HUES48 (cell line): ENCODE measurements around the gene NUDT1.
A peak's percentile ranks its signal among the peaks of the same experiment; 100 is the strongest.

Experiments used
- H3K27ac ChIP-seq: one replicate; pipeline ENCODE4 v1.7.0; 2013; ENCODE audit warnings: low read depth, low read length, inconsistent platforms
- H3K27me3 ChIP-seq: 2 replicates; pipeline ENCODE4 v1.6.1; 2013; ENCODE audit warnings: mild to moderate bottlenecking, low read length; ENCODE audit not compliant: control insufficient read depth, insufficient read depth
- H3K36me3 ChIP-seq: 2 replicates; pipeline ENCODE4 v1.6.1; 2013; ENCODE audit warnings: low read length; ENCODE audit not compliant: control insufficient read depth, insufficient read depth
- H3K4me1 ChIP-seq: 2 replicates; pipeline ENCODE4 v1.6.1; 2013; ENCODE audit warnings: mild to moderate bottlenecking, low read length; ENCODE audit not compliant: control insufficient read depth, insufficient read depth
- H3K4me3 ChIP-seq: 2 replicates; pipeline ENCODE4 v1.5.1; 2013; ENCODE audit warnings: mild to moderate bottlenecking, low read depth, low read length
- H3K9ac ChIP-seq: 2 replicates; pipeline ENCODE4 v1.6.1; 2013; ENCODE audit warnings: mild to moderate bottlenecking, low read depth, low read length, moderate library complexity
- H3K9me3 ChIP-seq: 2 replicates; pipeline ENCODE4 v1.6.1; 2013; ENCODE audit warnings: low read length; ENCODE audit not compliant: control insufficient read depth, insufficient read depth

The NUDT1 gene

DNA sequence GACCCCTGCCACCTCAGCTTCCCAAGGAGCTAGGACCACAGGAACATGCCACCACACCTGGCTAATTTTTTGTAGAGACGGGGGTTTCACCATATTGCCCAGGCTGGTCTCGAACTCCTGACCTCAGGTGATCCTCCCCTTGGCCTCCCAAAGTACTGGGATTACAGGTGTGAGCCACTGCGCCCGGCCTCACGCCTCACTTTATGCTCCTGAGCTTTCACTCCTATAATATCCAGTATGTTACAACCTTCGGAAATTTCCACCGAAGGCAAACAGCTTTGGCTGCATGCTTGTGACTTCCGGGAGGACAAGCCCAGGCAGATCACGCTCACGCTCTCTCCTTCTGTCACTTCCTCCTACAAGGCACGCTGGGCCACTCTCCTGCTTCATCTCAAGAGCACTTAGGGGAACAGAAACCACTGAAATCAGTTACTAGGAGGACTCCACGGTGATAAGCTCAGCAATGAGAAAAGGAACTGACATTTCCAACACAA is 4.9 kb upstream of the NUDT1 start:
- Histone ChIP-seq H3K4me3 (no peak overlapping the region), H3K36me3 (peaks cover 55% of the 10 kb centered on the region), H3K27me3 (no peaks in the 10 kb centered on the region), H3K27ac (no peak overlapping the region), H3K9ac (no peak overlapping the region), H3K4me1 (peaks cover 4% of the 10 kb centered on the region; the same call in 1 of the 2 replicates), H3K9me3 (no peaks in the 10 kb centered on the region)

DNA sequence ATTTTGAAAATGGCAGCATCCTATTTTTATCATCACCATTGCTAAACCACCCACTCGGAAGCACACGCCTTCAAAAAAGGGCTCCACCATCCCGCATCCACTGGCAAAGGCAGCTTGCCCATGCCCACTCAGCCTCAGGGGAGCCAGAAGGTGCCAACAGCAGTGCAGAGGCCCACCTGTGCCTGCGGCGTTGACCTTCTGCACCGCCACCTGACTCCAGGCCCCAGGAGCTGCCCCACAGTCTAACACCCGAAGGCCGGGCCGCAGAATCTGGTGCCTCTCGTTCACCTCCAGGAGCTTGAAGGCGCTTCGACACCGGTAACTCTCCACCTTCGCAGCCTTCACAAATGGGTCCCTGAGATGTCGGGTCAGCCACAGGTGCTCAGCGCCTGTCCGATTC is 2.8 kb upstream of the NUDT1 start:
- no peaks in the 10 kb centered on the region for H3K9me3 ChIP-seq
- H3K9ac ChIP-seq = no peak overlapping the region

DNA sequence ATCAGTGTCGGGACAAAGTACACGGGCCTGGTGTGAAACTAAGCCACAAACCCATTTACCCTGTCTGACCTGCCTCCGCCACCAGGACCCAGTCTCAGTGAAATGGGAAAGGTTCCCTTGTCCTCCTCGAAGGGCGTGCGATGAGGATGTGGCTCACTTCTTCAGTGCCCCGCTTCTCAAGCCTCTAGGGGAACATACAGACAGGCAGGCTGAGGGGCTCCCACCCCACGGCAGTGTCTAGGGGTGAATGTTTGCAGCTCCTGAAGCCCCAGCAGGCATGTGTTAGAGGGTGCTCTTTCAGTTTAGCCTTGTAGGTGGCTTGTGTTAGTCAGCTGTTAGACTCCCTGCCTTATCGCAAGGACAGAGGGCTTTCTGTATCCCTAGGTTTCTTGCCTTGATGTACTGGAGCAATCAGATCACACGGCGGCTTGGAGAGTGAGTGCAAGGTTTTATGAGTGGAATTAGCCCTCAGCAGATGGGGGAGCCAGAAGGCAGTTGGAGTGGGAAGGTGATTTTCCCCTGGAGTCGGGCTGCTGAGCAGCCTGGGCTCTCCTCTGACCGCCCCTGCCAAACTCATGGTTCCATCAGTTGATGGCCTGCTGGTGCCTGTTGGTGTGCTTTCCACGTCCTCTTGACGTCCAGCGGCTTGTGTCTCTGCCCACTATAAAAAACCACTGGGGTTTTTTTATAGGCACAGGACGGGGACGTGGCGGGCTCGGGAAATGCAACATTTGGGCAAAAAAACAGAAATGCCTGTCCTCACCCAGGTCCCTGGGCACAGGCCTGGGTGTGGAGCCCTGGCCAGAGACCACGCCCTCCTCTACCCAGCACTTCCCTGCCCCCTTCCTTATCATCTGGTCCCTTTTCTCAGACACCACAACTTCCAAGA is 759 bp downstream of the NUDT1 start:
- peak overlapping the region; percentile 86 for H3K4me3 ChIP-seq
- peaks cover 7% of the 10 kb centered on the region for H3K4me1 ChIP-seq
- H3K36me3 ChIP-seq = peaks cover 27% of the 10 kb centered on the region
- H3K9me3 ChIP-seq = no peaks in the 10 kb centered on the region
- peak overlapping the region; percentile 74 for H3K27ac ChIP-seq
- peak overlapping the region; percentile 79 for H3K9ac ChIP-seq
- no peaks in the 10 kb centered on the region for H3K27me3 ChIP-seq

More for the DNA sequence above, 2.8 kb upstream of the NUDT1 start:
- peaks cover 52% of the 10 kb centered on the region for H3K36me3 ChIP-seq
- H3K27me3 ChIP-seq = no peaks in the 10 kb centered on the region
- no peak overlapping the region for H3K27ac ChIP-seq
- peaks cover 4% of the 10 kb centered on the region for H3K4me1 ChIP-seq
- H3K4me3 ChIP-seq = no peak overlapping the region

DNA sequence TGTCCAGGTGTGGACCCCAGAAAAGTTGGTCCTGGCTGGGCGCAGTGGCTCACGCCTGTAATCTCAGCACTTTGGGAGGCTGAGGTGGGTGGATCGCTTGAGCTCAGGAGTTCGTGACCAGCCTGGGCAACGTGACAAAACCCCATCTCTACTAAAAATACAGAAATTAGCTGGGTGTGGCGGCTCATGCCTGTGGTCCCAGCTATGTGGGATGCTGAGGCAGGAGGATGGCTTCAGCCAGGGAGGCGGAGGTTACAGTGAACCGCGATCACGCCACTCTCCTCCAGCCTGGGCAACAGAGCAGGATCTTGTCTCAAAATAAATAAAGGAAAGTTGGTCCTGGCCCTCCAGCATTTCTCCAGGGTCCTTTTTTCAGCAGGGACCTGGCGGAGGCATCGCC is 1.4 kb downstream of the NUDT1 start:
- peaks cover 7% of the 10 kb centered on the region for H3K4me1 ChIP-seq
- no peaks in the 10 kb centered on the region for H3K9me3 ChIP-seq
- peaks cover 20% of the 10 kb centered on the region for H3K36me3 ChIP-seq
- peak overlapping the region; percentile 86; the same call in 1 of the 2 replicates for H3K4me3 ChIP-seq
- no peak overlapping the region for H3K9ac ChIP-seq
- H3K27ac ChIP-seq = no peak overlapping the region
- no peaks in the 10 kb centered on the region for H3K27me3 ChIP-seq

DNA sequence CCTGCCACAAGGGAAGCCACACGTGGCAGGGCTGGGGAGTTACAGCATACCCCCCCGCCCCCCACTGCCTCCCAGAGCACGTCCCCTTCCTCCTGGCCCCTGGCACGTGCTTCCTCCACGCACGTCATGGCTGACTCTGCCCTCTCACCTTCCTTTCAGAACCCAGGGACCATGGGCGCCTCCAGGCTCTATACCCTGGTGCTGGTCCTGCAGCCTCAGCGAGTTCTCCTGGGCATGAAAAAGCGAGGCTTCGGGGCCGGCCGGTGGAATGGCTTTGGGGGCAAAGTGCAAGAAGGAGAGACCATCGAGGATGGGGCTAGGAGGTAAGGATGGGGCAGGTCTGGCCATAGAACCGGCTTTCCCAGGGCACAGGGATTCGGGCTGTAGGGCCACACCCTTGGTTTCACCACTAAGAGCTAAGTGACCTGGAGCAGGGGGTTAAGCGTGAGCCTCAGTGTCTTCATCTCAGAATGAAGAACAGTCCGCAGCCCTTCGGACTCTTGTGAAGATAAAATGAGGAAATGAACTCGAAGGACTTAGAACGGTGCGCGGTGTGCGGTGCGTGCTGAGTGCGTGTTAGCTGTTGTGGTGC is 2.5 kb downstream of the NUDT1 start:
- Histone ChIP-seq H3K4me3 (no peak overlapping the region), H3K9me3 (no peaks in the 10 kb centered on the region), H3K9ac (no peak overlapping the region), H3K27ac (no peak overlapping the region), H3K4me1 (peaks cover 7% of the 10 kb centered on the region), H3K36me3 (peaks cover 12% of the 10 kb centered on the region), H3K27me3 (no peaks in the 10 kb centered on the region)

DNA sequence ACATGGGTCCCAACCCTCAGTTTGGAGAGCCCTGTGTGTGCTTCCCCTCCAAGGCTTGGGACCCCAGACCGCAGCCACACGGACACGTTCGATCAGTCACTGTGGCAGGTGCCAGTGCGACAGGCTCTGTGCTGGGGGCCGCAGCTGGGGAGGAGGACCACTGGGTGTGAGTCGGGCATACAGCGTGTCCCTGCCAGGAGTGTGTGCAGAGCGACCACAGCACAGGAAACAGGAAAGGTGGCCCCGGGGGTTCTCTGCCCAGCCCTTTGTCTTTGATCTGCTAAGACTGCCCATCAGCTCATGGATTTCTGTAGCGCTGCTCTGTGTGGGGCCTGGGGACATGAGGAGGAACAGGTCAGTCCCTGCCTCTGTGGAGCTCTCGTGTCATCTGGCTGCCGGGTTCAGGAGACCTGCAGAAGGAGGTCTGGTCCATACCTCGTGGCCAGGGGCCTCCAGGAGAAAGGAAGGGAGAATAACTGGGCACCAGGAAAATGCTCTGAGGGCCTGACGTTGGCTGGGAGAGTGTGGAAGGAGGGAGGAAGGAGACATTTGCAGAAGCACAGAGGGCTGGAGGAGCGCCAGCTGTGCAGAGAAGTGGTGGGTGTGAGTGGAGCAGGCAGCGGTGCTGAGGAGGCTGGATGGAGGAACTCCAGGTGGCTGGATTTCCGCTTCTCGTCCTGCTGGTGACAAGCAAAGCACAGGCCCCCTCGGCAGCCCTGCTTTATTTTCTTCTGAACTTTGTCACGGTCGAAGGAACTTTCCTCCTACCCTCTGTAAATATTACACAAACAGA is 4.1 kb downstream of the NUDT1 start:
- Histone ChIP-seq H3K36me3 (peaks cover 19% of the 10 kb centered on the region; the same call in 1 of the 2 replicates), H3K9ac (no peak overlapping the region), H3K27me3 (no peaks in the 10 kb centered on the region), H3K27ac (no peak overlapping the region), H3K4me3 (no peak overlapping the region), H3K9me3 (no peaks in the 10 kb centered on the region), H3K4me1 (peaks cover 7% of the 10 kb centered on the region)

DNA sequence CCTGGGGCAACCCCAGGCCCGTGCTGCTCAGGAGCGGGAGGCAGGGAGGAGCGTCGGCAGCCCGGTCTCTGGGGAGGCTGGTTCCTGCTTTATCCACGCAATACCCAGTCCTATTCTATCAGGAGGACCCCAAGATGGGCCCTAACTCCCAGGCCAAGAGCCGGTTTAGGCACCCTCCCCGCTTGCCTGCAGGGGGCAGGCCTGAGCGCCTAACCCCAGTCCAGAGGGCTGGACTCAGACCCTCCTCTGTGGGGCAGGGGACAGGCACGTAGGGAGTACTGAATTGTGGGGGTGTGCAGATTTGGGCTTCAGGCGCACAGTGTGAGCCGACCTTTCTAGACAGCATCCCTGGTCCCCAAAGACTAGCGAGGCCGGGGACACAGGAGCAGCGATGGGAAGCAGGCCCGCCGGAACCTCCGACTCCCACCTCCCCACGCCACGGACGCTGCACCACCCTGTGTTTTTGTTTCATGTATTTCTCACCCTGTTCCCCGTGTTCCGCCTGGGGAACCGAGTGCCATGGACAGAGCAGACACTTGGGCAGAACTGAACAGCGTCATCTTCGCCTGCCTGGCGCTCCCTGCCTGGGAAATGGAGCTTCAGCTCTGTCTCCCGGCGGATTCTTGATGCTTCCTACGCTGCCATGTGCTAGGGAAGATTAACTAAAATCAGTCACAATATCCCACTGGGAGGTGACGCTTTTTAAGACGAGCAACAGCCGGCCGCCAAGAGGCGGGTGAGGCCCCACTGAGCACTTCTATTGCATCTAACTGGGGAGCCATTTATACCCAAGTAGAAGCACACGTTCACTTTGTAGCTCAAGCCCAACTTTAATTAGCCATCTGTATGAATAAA is 5.3 kb downstream of the NUDT1 start:
- Histone ChIP-seq H3K36me3 (peaks cover 26% of the 10 kb centered on the region; the same call in 1 of the 2 replicates), H3K27ac (no peak overlapping the region), H3K4me3 (no peak overlapping the region), H3K9me3 (no peaks in the 10 kb centered on the region), H3K4me1 (peaks cover 7% of the 10 kb centered on the region), H3K27me3 (no peaks in the 10 kb centered on the region), H3K9ac (no peak overlapping the region)

DNA sequence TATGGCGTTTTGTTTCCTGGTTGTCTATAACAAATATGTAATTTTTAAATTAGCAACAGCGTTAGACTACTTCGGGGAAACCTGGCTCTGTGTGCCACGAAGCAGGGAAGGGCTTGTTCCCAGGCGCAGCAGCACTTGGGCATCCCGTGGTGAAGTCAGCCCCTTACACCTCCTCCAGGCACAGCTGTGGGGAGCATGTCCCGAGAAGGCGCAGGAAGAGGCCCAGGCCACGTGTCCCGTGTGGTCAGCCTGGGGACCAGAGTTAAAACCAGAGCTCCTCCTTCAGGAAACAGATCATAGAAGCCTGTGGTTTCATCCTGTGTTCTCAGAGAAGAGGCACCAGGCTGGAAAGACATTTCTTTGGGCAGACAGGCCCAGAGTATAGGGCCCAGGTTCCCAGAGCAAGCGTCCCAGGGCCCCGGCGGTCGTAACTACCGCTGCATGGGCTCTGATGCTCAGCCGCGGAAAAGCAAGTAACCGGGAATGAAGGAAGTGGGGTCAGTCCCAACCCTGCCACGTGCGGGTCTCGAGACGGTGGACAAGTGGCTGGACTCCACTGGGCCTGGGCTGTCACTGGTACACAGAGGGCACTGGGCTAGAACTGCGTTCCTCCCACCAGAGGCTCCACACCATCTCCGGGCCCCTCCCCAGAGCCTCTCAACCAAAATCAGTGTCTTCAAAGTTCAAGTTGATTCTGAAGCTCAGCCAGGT is 7.1 kb downstream of the NUDT1 start:
- no peaks in the 10 kb centered on the region for H3K9me3 ChIP-seq
- peak overlapping the region; percentile 37 for H3K27ac ChIP-seq
- H3K9ac ChIP-seq = no peak overlapping the region
- no peaks in the 10 kb centered on the region for H3K27me3 ChIP-seq
- H3K4me3 ChIP-seq = no peak overlapping the region
- peaks cover 26% of the 10 kb centered on the region; the same call in 1 of the 2 replicates for H3K36me3 ChIP-seq
- H3K4me1 ChIP-seq = 0 out of 2 replicates have a peak, but pooled peaks cover 4% of the 10 kb centered on the region

DNA sequence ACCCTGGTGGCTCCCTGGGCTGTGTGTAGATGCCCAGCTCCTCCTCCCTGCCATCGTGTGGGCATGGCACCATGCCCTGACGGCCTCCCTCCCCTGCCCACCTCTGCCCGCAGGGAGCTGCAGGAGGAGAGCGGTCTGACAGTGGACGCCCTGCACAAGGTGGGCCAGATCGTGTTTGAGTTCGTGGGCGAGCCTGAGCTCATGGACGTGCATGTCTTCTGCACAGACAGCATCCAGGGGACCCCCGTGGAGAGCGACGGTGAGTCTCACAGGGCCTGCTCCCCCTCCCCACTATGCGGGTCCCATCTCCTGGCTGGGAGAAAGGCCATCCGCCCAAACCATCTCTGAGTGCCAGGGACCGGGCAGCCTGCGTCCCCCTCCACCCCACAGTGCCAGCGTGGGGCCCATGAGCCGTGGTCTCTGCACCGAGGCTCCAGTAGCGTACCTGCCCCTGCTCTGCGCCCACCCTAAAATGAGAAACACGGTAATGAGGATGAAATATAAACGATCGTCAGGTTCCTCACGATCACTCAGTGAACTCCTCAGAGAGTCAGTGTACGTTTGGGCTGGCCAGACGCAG is 7.8 kb downstream of the NUDT1 start:
- no peak overlapping the region for H3K9ac ChIP-seq
- H3K4me3 ChIP-seq = no peak overlapping the region
- peaks cover 32% of the 10 kb centered on the region; the same call in 1 of the 2 replicates for H3K36me3 ChIP-seq
- H3K27ac ChIP-seq = no peak overlapping the region
- no peaks in the 10 kb centered on the region for H3K27me3 ChIP-seq
- 0 out of 2 replicates have a peak, but pooled peaks cover 4% of the 10 kb centered on the region for H3K4me1 ChIP-seq
- H3K9me3 ChIP-seq = no peaks in the 10 kb centered on the region
